HepG2 (cell line): ENCODE measurements around the gene PEX11G. TPM values are rescaled to one million over a fixed set of nuclear protein-coding genes. Genes with fewer than 3 reads are reported as not detected.
A peak's percentile ranks its signal among the peaks of the same experiment; 100 is the strongest.

Source experiments
- ATAC-seq: fragments of 200-7000 bp; cut with Tn5 transposase; 3 replicates; pipeline ENCODE4 v1.9.1; 2020; ENCODE audit warnings: mild to moderate bottlenecking, moderate library complexity
- BruUV-seq: library from RNA; stranded (reverse); fragments of 400-500 nt; replicated peaks from 2 replicates; lab custom pipeline; 2021; lab: Mats Ljungman, UMichigan
- CTCF ChIA-PET: fragments of 300-600 bp; formaldehyde crosslinking; extraction: SDS; loops from one replicate; lab custom pipeline; 2021; ENCODE audit warnings: low total read pairs, inconsistent platforms, low intra/inter-chr PET ratio; lab: Yijun Ruan, JAX
- POLR2A ChIA-PET: fragments of 350-600 bp; sonication (Branson Sonifier 250); formaldehyde crosslinking; loops from one replicate; lab custom pipeline; 2020; ENCODE audit warnings: antibody characterized with exemption, inconsistent platforms; lab: Yijun Ruan, JAX
- DNase-seq: peaks from one replicate; pipeline ENCODE4 v3.0.0-alpha.2; 2015; ENCODE audit warnings: low spot score
- FAIRE-seq: peaks from 3 replicates; lab custom pipeline; 2011; peaks lifted over from hg19 to GRCh38; lab: Jason Lieb, UNC
- H2AFZ ChIP-seq: one replicate; pipeline ENCODE4 v1.6.1; 2011; ENCODE audit warnings: low read length, inconsistent platforms
- H3K27ac ChIP-seq: fragments of 300-600 bp; 3 replicates; pipeline ENCODE4 v1.8.0; 2011; ENCODE audit warnings: mixed run types, mild to moderate bottlenecking, mixed read lengths, low read length, inconsistent platforms; ENCODE audit not compliant: insufficient read depth; ENCODE audit errors: extremely low read length
- H3K27me3 ChIP-seq, 2 experiments: fragments of 200-600 bp in 1 of 2; 2 replicates in 1 of 2; 3 replicates in 1 of 2; pipeline versions ENCODE4 v1.6.0 to v1.8.0; 2011; ENCODE audit warnings: low read length in 2 of 2, mild to moderate bottlenecking in 2 of 2, moderate library complexity in 2 of 2, inconsistent platforms in 1 of 2; ENCODE audit not compliant: insufficient read depth in 2 of 2, control insufficient read depth in 1 of 2
- H3K36me3 ChIP-seq, 2 experiments: fragments of 200-600 bp in 1 of 2; replicated peaks in 1 of 2; 2 replicates in 1 of 2; 3 replicates in 1 of 2; pipeline versions ENCODE4 v1.5.1 to v1.8.0; 2011; ENCODE audit warnings: low read length in 2 of 2, inconsistent platforms in 1 of 2; ENCODE audit not compliant: insufficient read depth in 2 of 2, control insufficient read depth in 1 of 2
- H3K4me1 ChIP-seq: 2 replicates; pipeline ENCODE4 v1.5.1; 2012; ENCODE audit warnings: low read length, inconsistent platforms; ENCODE audit not compliant: insufficient read depth
- H3K4me2 ChIP-seq: 2 replicates; pipeline ENCODE4 v1.6.0; 2011; ENCODE audit warnings: low read depth, low read length, inconsistent platforms
- H3K4me3 ChIP-seq, 3 experiments: fragments of 200-600 bp in 1 of 3; sonication (generic), shearing (Covaris generic) in 1 of 3; replicated peaks in 1 of 3; 2 replicates each; pipeline ENCODE4 v1.5.1; 2011 to 2016; ENCODE audit warnings: low read length in 3 of 3, inconsistent platforms in 2 of 3, low read depth in 2 of 3, mild to moderate bottlenecking in 2 of 3, control low read depth in 1 of 3, mixed read lengths in 1 of 3; ENCODE audit not compliant: insufficient read depth in 1 of 3
- H3K79me2 ChIP-seq: one replicate; pipeline ENCODE4 v1.6.1; 2011; ENCODE audit warnings: low read length, inconsistent platforms; ENCODE audit not compliant: insufficient read depth
- H3K9ac ChIP-seq: 2 replicates; pipeline ENCODE4 v1.6.0; 2011; ENCODE audit warnings: mild to moderate bottlenecking, low read depth, low read length, inconsistent platforms; ENCODE audit not compliant: insufficient read depth
- H3K9me3 ChIP-seq: 2 replicates; pipeline ENCODE4 v1.5.1; 2012; ENCODE audit warnings: mild to moderate bottlenecking, low read length
- H4K20me1 ChIP-seq: 2 replicates; pipeline ENCODE4 v1.6.0; 2011; ENCODE audit warnings: inconsistent platforms, mild to moderate bottlenecking, low read length, moderate library complexity; ENCODE audit not compliant: insufficient read depth
- ARID3A ChIP-seq: IDR thresholded peaks from 2 replicates; pipeline ENCODE4 v1.6.1; 2012; ENCODE audit warnings: low read depth, low read length, improper control_type of control experiment
- ELK4 ChIP-seq: sonication (generic); formaldehyde crosslinking; IDR thresholded peaks from 2 replicates; pipeline ENCODE4 v1.9.0; 2021; ENCODE audit warnings: missing genetic modification reagents, borderline replicate concordance
- FOXK1 ChIP-seq: sonication (generic); formaldehyde crosslinking; IDR thresholded peaks from 2 replicates; pipeline ENCODE4 v1.4.0; 2020; ENCODE audit warnings: low read depth, missing genetic modification reagents, borderline replicate concordance
- JUN ChIP-seq: sonication (generic); formaldehyde crosslinking; IDR thresholded peaks from 2 replicates; pipeline ENCODE4 v1.4.0; 2020; ENCODE audit warnings: mild to moderate bottlenecking, missing genetic modification reagents
- MLX ChIP-seq: IDR thresholded peaks from 2 replicates; pipeline ENCODE4 v1.6.1; 2016
- MTERF4 ChIP-seq: sonication (generic); formaldehyde crosslinking; IDR thresholded peaks from 2 replicates; pipeline ENCODE4 v1.8.0; 2023; ENCODE audit warnings: mild to moderate bottlenecking, missing genetic modification reagents
- ZBTB20 ChIP-seq: sonication (generic); formaldehyde crosslinking; IDR thresholded peaks from 2 replicates; pipeline ENCODE4 v1.8.1; 2023; ENCODE audit warnings: missing genetic modification reagents, low read depth, mild to moderate bottlenecking, borderline replicate concordance
- ZBTB21 ChIP-seq: sonication (generic); formaldehyde crosslinking; IDR thresholded peaks from 2 replicates; pipeline ENCODE4 v1.4.0; 2020; ENCODE audit warnings: missing genetic modification reagents
- ZGPAT ChIP-seq: IDR thresholded peaks from 2 replicates; pipeline ENCODE4 v1.6.1; 2016; ENCODE audit warnings: mild to moderate bottlenecking
- ZNF136 ChIP-seq: sonication (generic); formaldehyde crosslinking; IDR thresholded peaks from 2 replicates; pipeline ENCODE4 v1.8.1; 2022; ENCODE audit warnings: low read depth, mild to moderate bottlenecking, moderate library complexity, missing genetic modification reagents
- ZNF263 ChIP-seq: sonication (generic); formaldehyde crosslinking; IDR thresholded peaks from 2 replicates; pipeline ENCODE4 v1.4.0; 2020; ENCODE audit warnings: missing genetic modification reagents
- ZNF468 ChIP-seq: sonication (generic); formaldehyde crosslinking; IDR thresholded peaks from 2 replicates; pipeline ENCODE4 v1.8.0; 2022; ENCODE audit warnings: mild to moderate bottlenecking, moderate library complexity, missing genetic modification reagents
- ZNF558 ChIP-seq: sonication (generic); formaldehyde crosslinking; IDR thresholded peaks from 2 replicates; pipeline ENCODE4 v1.9.0; 2022; ENCODE audit warnings: mild to moderate bottlenecking, missing genetic modification reagents, borderline replicate concordance
- ZNF562 ChIP-seq: sonication (generic); formaldehyde crosslinking; IDR thresholded peaks from 2 replicates; pipeline ENCODE4 v1.8.0; 2022; ENCODE audit warnings: missing genetic modification reagents, borderline replicate concordance
- ZNF691 ChIP-seq: sonication (generic); formaldehyde crosslinking; IDR thresholded peaks from 2 replicates; pipeline ENCODE4 v1.4.0; 2020; ENCODE audit warnings: missing genetic modification reagents, low read depth, mild to moderate bottlenecking, borderline replicate concordance
- ZNF703 ChIP-seq: sonication (generic); formaldehyde crosslinking; IDR thresholded peaks from 2 replicates; pipeline ENCODE4 v1.5.1; 2020; ENCODE audit warnings: missing genetic modification reagents, mild to moderate bottlenecking, moderate library complexity, borderline replicate concordance
- WGBS: methylation state at CpG from one replicate; pipeline ENCODE4 v1.1.6; 2017; ENCODE audit warnings: low lambda C conversion rate; 5-methylcytosine and 5-hydroxymethylcytosine counted together
- in situ Hi-C: cut with HindIII; loops from 2 replicates; pipeline ENCODE4 v1.10.0; 2017; ENCODE audit warnings: low pct_unique_long_range_greater_than_20kb; ENCODE audit not compliant: extremely low pct_ligation_motif_present
- intact Hi-C: fragments of 100-400 bp; cut with micrococcal nuclease; formaldehyde crosslinking; loops from one replicate; pipeline ENCODE4 v1.10.0; 2022; ENCODE audit not compliant: unreplicated experiment
- polyA plus RNA-seq, 8 experiments: library from polyadenylated mRNA; depleted of rRNA in 3 of 8; stranded (reverse) in 7 of 8; unstranded in 1 of 8; fragments of >200 nt; fragmentation: Illumina TruSeq in 4 of 8; extraction: Trizol in 4 of 8; gene quantifications; 2 replicates each; pipeline versions ENCODE4 v1.2.1 to v1.2.3, GENCODE V29; 2011 to 2016; ENCODE audit warnings: low read depth in 4 of 8, missing spikeins in 1 of 8, mixed read lengths in 1 of 8; ENCODE audit not compliant: insufficient read depth in 1 of 8
- total RNA-seq, 5 experiments: library from RNA; depleted of rRNA; stranded (reverse); fragments of >200 nt; fragmentation: Illumina TruSeq; extraction: Trizol; gene quantifications; 2 replicates each; pipeline ENCODE4 v1.2.3, GENCODE V29; 2016; ENCODE audit warnings: low read depth in 1 of 5

Gene PEX11G
- total and polyA plus RNA-seq, 2 of the 13 experiments (the other 11 are each of a cell fraction or from before 2014, with no cell fraction given), result not detected

GRCh38 chr19:7506385-7507328, 17.8 kb upstream of the PEX11G start:
- Histone ChIP-seq H4K20me1 (no peaks in the 10 kb centered on the region), H3K4me3 (no peak overlapping the region; a peak in 1 of 6 replicates), H3K9me3 (no peaks in the 10 kb centered on the region), H3K27ac (no peak overlapping the region), H3K9ac (no peak overlapping the region), H3K36me3 (no peaks in the 10 kb centered on the region), H3K79me2 (no peaks in the 10 kb centered on the region), H3K4me2 (peak overlapping the region; percentile 42; the same call in 1 of the 2 replicates), H3K27me3 (no peaks in the 10 kb centered on the region; a peak in 1 of 5 replicates), H2AFZ (no peak overlapping the region), H3K4me1 (peaks cover 8% of the 10 kb centered on the region)
- BruUV-seq, result no TSS peak
- intact Hi-C loops, result no loop called here
- POLR2A ChIA-PET, result interaction anchor here (0.8 to 1.7 kb wide), 6 partner anchors 9 to 111 kb away, joined by 3 to 14 read pairs (median 4); partner anchors contain the start of genes MCOLN1 and ZNF358
- DNase-seq (peak; percentile 52), FAIRE-seq (no peak), ATAC-seq (peak; percentile 83)
- in situ Hi-C loops, result no loop called here
- CTCF ChIA-PET, result no interaction called here
- WGBS, result 43% methylated on average over 20 of the region's 20 CpGs
- TF ChIP-seq ZBTB20, result no peak
- no peak for TF ChIP-seq MTERF4 (CRISPR knock-in tag)
- no peak for TF ChIP-seq ZNF691 (CRISPR knock-in tag)
- peak; percentile 96 for TF ChIP-seq ZNF263 (CRISPR knock-in tag)
- no peak for TF ChIP-seq FOXK1 (CRISPR knock-in tag)
- no peak for TF ChIP-seq JUN (CRISPR knock-in tag)
- no peak for TF ChIP-seq ZNF562
- TF ChIP-seq ZBTB21, result no peak
- no peak for TF ChIP-seq ZNF558 (CRISPR knock-in tag)
- TF ChIP-seq ZNF468 (CRISPR knock-in tag), result no peak
- no peak for TF ChIP-seq ELK4
- TF ChIP-seq ZNF703 (CRISPR knock-in tag), result no peak
- TF ChIP-seq ZNF136, result no peak
- TF ChIP-seq ZGPAT (CRISPR knock-in tag), result no peak
- no peak for TF ChIP-seq MLX
- TF ChIP-seq ARID3A, result no peak
